Body of pancreas (tissue), 4 donors: ENCODE measurements around the gene NEDD4L. TPM values are rescaled to one million over a fixed set of nuclear protein-coding genes. Genes with fewer than 3 reads are reported as not detected.

Experiments used
- ATAC-seq: fragments of 150-250 bp; one replicate; pipeline ENCODE4 v1.9.1; 2016
- DNase-seq, 4 donors: peaks; one replicate each; pipeline ENCODE4 v3.0.0-alpha.2; 2019
- H3K27ac ChIP-seq, 4 donors: fragments of 200-600 bp; sonication (generic); 1 replicate in 3 of 4; 2 replicates in 1 of 4; pipeline versions ENCODE4 v1.5.1 to v1.6.1; 2016 to 2019; ENCODE audit warnings: mild to moderate bottlenecking in 1 of 4, mixed read lengths in 1 of 4, moderate library complexity in 1 of 4
- H3K27me3 ChIP-seq, 2 donors: fragments of 200-600 bp; sonication (generic); one replicate each; pipeline ENCODE4 v1.6.0; 2016; ENCODE audit warnings: mild to moderate bottlenecking in 1 of 2
- H3K36me3 ChIP-seq, 2 donors: fragments of 200-600 bp; sonication (generic); replicated peaks in 1 of 2; 2 replicates each; pipeline ENCODE4 v1.5.1; 2016; ENCODE audit warnings: low read depth in 2 of 2; ENCODE audit not compliant: insufficient read depth in 1 of 2
- H3K4me1 ChIP-seq: fragments of 200-600 bp; sonication (generic); one replicate; pipeline ENCODE4 v1.6.0; 2016
- H3K4me3 ChIP-seq, 2 donors: fragments of 200-600 bp; sonication (generic); 1 replicate in 1 of 2; 2 replicates in 1 of 2; pipeline ENCODE4 v1.5.1; 2016 to 2019
- H3K9me3 ChIP-seq, 3 donors: fragments of 200-600 bp; sonication (generic); 1 replicate in 2 of 3; 2 replicates in 1 of 3; pipeline ENCODE4 v1.5.1; 2016
- CTCF ChIP-seq, 7 experiments: fragments of 450-650 bp in 4 of 7; fragments of 200-600 bp in 3 of 7; sonication (generic) in 3 of 7; IDR thresholded peaks; one replicate each; pipeline ENCODE4 v1.5.1; 2016 to 2019; ENCODE audit warnings: antibody characterized with exemption in 7 of 7
- POLR2A ChIP-seq, 3 donors: fragments of 450-650 bp; IDR thresholded peaks; one replicate each; pipeline ENCODE4 v1.6.1; 2016; ENCODE audit warnings: antibody characterized with exemption in 3 of 3, mild to moderate bottlenecking in 2 of 3
- WGBS, 2 donors: methylation state at CpG; one replicate each; pipeline ENCODE4 v1.1.5; 2017; 5-methylcytosine and 5-hydroxymethylcytosine counted together
- intact Hi-C: fragments of 100-400 bp; cut with DNase I; formaldehyde crosslinking; loops from one replicate; pipeline ENCODE4 v1.15.1; 2023
- total RNA-seq, 2 donors: library from RNA; depleted of rRNA; stranded (reverse); fragments of >200 nt; gene quantifications; one replicate each; pipeline ENCODE4 v1.1.0, GENCODE V29; 2016

NEDD4L gene
- total RNA-seq, 2 donors from 2014 or later: 105 to 108 TPM

DNA sequence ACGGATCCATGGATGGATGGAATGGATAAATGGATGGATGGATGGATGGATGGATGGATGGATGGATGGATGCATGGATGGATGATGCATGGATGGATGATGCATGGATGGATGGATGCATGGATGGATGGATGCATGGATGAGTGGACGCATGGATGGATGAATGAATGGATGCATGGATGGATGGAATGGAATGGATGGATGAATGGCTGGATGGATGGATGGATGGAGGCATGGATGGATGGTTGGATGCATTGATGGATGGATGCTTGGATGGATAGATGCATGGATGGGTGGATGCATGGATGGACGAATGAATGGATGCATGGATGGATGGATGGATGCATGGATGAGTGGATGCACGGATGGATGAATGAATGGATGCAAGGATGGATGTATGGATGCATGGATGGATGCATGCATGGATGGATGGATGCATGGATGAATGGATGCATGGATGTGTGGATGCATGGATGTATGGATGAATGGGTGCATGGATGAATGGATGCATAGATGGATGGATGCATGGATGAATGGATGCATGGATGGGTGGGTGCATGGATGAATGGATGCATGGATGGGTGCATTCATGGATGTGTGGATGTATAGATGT, 375.7 kb downstream of the NEDD4L start:
- Histone ChIP-seq H3K9me3 (no peaks in the 10 kb centered on the region), H3K27me3 (no peaks in the 10 kb centered on the region), H3K4me3 (no peak overlapping the region), H3K27ac (no peak overlapping the region), H3K36me3 (no peaks in the 10 kb centered on the region), H3K4me1 (peaks cover 32% of the 10 kb centered on the region)
- 52 to 53% methylated on average over 4 of the region's 4 CpGs for WGBS, 2 donors
- TF ChIP-seq POLR2A (IDR thresholded peaks at IDR 0.05): no peak
- TF ChIP-seq CTCF (IDR thresholded peaks at IDR 0.05): no peak
- intact Hi-C loops: no loop called here
- ATAC-seq: no peak
- DNase-seq: no peak

- WGBS, 2 donors: 79 to 87% methylated on average over 4 of the region's 4 CpGs
- H3K4me1 ChIP-seq: peaks cover 4% of the 10 kb centered on the region
- ATAC-seq: no peak
- no peak for TF ChIP-seq CTCF (IDR thresholded peaks at IDR 0.05)
- TF ChIP-seq POLR2A (IDR thresholded peaks at IDR 0.05): no peak
- intact Hi-C loops: no loop called here
- H3K9me3 ChIP-seq: no peaks in the 10 kb centered on the region
- H3K27ac ChIP-seq: no peak overlapping the region
- H3K27me3 ChIP-seq: no peaks in the 10 kb centered on the region
- no peaks in the 10 kb centered on the region for H3K36me3 ChIP-seq
- no peak for DNase-seq
- no peak overlapping the region for H3K4me3 ChIP-seq
These were observed 382.6 kb downstream of the NEDD4L start for GRCh38 chr18:58426611-58427010.

- Histone ChIP-seq H3K9me3 (no peaks in the 10 kb centered on the region), H3K36me3 (no peaks in the 10 kb centered on the region), H3K4me3 (no peak overlapping the region), H3K4me1 (peaks cover 4% of the 10 kb centered on the region), H3K27me3 (no peaks in the 10 kb centered on the region), H3K27ac (no peak overlapping the region)
- no peak for ATAC-seq
- intact Hi-C loops: no loop called here
- TF ChIP-seq POLR2A (IDR thresholded peaks at IDR 0.05): no peak
- no peak for TF ChIP-seq CTCF (IDR thresholded peaks at IDR 0.05)
- 71 to 72% methylated on average over 5 of the region's 5 CpGs for WGBS, 2 donors
- DNase-seq: no peak
These were observed 383.3 kb downstream of the NEDD4L start for GRCh38 chr18:58427321-58427720.

GRCh38 chr18:58429442-58429841, 385.4 kb downstream of the NEDD4L start:
- Histone ChIP-seq H3K9me3 (no peaks in the 10 kb centered on the region), H3K4me3 (no peak overlapping the region), H3K27ac (no peak overlapping the region), H3K4me1 (peaks cover 4% of the 10 kb centered on the region), H3K36me3 (no peaks in the 10 kb centered on the region), H3K27me3 (no peaks in the 10 kb centered on the region)
- 16 to 21% methylated on average over 6 of the region's 6 CpGs for WGBS, 2 donors
- peak; percentile 47 to 78 (median 57) for DNase-seq
- intact Hi-C loops: no loop called here
- peak; percentile 78 for ATAC-seq
- TF ChIP-seq POLR2A (IDR thresholded peaks at IDR 0.05) (no peak), CTCF (IDR thresholded peaks at IDR 0.05) (no peak)

DNA sequence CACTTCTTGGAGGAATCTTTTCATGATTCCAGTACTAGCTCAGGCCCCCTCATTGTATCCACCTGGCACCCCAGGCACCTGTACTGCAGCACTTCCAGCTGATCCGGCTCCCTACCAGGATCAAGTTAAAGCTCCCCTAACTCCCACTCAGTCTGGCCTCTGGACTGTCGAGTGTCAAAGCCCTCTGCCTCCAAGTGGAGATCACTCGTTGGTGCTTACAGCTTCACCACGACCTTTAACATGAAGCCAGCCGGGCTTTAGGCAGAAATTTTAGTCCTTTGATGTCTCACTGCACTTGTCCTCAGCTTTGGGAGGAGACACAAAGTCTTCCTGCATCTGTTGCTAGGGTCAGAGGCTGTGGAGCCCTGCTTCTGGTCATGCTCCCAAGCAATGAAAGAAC, 387.2 kb downstream of the NEDD4L start:
- intact Hi-C loops: no loop called here
- no peak for DNase-seq
- Histone ChIP-seq H3K36me3 (no peaks in the 10 kb centered on the region), H3K27me3 (no peaks in the 10 kb centered on the region), H3K27ac (no peak overlapping the region), H3K4me1 (peaks cover 4% of the 10 kb centered on the region), H3K4me3 (no peak overlapping the region), H3K9me3 (no peaks in the 10 kb centered on the region)
- ATAC-seq: no peak
- TF ChIP-seq CTCF (IDR thresholded peaks at IDR 0.05) (no peak), POLR2A (IDR thresholded peaks at IDR 0.05) (no peak)
- 66 to 78% methylated on average over 5 of the region's 5 CpGs for WGBS, 2 donors
